Stromal cell of bone marrow (primary cell): ENCODE results near the gene SYNDIG1.

Experiments
- DNase-seq: peaks from one replicate; pipeline ENCODE4 v3.0.0-alpha.2; 2012; ENCODE audit warnings: low read depth

SYNDIG1 gene

DNA sequence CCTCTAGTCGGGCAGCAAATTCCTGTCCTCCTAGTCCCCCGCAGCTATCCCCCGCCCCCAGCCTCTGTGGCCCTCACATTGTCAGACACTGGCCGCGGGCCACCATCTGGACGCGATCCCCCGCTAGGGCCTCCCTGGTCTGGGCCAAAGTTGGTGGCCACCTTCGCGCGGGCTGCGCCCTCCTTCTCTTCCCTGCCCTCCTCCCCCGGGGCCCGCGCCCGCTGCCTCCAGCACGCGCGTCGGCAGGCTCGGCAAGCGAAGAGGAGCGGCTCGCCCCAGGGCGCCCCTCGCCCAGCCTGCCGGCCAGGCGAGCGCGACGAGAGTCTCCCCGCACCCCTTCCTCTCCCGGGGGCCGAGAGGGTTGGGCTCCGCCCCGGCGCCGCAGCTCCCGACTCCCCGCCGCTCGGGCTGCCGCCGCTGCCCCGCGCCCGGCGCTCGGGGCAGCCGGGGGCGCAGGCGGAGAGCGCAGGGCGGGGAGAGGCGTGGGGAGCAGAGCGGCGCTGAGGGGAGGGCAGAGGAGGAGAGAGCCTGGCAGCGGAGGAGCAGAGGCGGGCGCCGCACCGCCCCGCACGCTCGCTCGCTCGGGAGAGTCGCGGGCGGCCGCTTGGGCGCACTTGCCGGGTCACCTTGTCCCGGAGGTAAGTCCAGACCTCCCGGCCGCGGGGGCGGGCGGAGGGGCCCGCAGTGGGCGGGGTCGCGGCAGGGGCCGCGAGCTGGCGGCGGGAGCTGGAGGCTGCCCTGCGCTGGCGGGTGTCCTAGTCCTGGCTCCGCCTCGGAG lies at the start of gene SYNDIG1:
Gene SYNDIG1, plus strand, starts transcription at position 514 of the 778 bp plus-strand sequence. CDS start 73,469 bp downstream, outside the sequence.
- no peak for DNase-seq

DNA sequence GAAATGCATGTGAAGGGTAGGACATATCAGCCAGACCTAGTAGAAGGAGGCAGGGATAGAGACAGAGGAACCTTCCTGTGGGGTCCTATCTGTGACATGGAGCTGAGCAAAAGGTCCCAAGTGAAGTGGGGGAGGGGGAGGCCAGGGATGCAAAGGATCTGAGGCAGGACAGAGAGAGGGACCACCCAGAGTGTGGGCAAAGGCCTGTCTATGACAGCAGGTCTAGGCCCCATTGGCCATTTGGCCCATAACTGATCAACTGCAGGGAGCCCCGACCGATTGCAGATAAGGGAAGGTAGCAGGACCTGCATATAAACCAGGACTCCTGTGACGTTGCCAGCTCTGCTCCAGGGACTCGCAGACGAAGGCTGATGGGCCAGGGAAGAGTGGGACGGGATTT lies 49.6 kb upstream of the SYNDIG1 start:
- no peak for DNase-seq

DNA sequence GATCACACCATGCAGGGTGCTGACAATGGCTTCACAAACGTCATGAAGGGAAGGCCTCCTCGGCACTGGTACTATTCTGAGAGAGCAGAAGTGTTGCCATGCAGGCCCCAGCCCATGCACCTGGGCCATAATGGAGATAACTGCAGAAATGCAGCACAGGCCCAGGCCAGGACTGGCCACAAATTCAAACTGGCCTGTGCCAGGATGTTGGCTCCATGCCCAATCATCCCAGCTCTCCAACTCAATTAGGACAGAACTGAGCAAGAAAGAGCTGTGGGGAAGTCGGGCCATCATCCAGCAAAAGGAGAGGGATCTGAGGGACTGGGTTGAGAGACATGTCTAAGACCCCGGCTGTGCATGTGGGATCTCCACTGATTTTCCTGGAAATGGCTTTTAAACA lies 48.9 kb upstream of the SYNDIG1 start:
- DNase-seq = no peak

DNA sequence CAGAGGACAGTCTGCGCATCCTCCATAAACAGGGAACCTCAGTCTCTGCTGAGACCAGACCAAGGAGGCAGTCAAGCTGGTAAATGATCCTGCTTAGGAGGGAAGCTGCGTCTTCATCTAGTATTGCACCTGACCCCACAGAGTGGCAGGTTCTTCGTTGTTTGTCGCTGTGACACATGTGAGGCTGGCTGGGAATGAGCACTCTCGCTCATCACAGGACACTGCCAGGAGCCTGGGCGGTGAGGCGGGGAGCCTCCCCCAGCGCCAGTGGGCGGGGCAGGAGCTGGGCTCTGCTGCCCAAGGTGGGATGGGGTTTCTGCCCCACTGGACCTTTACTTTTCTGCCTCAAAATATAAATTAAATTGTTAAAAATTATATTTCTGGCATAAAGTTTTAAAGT lies 48.4 kb upstream of the SYNDIG1 start:
- no peak for DNase-seq

DNA sequence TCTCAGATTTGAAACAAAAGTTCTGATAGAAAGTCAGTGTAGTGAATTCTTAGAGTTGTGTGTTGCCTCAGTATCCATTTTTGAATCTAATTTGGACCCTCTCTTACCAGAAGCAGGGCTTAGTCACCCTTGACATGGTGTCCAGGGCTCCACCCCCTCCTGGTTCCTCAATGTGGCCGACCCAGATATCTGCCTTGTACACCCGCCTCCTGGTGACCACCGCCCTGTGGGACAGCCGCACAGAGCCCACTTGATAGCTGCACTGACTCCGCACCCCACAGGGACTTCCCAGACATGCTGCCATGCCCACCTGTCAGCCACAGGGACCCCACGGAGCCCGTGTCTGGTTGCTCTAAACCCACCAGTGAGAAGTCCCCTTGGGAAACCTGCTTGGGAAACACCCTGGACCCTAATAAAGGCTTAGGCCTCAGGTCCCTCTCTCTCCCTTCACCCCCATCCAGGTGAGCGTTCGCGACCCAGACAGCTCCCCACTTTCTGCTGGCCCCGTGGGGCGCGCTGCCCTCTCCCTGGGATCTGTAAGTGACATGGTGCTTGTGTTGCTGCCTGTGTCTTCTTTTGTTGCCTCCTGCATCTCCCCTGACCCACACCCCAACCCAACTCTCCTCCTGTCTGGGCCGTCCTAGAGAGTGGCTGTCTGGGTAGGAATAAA lies 47.2 kb upstream of the SYNDIG1 start:
- DNase-seq = no peak

DNA sequence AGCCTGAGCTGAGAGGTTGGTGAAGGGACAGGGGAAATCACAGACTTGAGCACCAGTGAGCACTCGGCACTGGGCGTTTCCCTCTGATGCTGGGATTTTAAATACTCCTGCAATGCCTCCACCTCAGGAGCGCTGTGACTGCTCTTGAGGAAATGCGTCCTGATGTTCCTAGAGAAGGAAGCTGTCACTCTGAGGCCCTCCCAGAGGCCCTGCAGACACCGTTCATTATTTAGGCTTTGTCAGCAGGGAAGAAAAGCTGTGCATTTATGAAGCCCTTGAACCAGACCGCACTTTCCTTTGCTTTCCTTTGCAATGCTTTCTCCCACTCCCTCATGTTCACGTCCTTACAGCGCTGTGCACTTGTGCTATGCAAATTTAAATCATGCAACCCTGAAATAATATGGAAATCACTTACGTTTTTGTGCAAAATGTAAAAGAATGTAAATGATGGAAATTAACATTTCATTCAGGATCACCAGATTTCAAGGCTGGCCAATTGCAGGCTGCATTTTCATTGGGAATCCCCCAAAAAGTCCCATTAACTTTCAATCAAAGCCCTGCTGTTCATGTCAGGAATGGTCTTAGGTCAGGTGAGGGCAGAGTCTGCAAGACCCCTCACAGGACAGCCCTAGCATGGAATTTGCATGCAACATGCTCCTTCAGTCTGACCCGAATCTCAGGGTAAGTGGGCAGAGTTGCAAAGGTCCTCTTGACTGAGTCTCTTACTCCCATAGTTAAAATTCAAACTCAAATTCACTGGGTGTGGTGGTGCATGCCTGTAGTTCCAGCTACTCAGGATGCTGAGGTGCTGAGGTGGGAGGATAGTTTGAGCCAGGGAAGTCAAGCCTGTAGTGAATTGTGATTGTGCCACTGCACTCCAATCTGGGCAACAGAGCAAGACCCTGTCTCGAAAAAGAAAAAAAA lies 45.8 kb upstream of the SYNDIG1 start:
- no peak for DNase-seq

DNA sequence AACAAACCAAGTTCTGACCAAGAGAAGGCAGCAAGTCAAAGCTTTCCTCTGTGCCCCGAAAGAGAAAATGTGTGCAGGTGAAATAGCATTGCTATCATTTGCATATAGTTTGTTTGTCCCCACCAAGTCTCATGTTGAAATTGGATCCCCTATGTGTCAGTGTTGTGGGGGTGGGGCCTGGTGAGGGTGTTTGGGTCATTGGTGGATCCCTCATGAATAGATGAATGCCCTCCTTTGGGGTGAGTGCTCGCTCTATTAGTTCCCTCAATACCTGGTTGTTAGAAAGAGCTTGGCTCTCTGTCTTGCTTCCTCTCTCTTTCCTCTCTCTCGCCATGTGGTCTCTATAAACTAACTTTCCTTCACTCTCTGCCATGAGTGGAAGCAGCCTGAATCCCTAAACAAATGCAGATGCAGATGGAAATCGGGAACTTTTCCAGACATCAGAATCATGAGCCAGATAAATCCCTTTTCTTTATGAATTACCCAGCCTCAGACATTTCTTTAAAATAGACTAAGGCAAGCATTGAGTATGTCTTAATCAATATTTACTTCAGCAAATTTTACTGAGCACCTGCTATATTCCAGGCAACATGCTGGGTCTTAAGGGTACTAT lies 43.8 kb upstream of the SYNDIG1 start:
- DNase-seq = no peak

DNA sequence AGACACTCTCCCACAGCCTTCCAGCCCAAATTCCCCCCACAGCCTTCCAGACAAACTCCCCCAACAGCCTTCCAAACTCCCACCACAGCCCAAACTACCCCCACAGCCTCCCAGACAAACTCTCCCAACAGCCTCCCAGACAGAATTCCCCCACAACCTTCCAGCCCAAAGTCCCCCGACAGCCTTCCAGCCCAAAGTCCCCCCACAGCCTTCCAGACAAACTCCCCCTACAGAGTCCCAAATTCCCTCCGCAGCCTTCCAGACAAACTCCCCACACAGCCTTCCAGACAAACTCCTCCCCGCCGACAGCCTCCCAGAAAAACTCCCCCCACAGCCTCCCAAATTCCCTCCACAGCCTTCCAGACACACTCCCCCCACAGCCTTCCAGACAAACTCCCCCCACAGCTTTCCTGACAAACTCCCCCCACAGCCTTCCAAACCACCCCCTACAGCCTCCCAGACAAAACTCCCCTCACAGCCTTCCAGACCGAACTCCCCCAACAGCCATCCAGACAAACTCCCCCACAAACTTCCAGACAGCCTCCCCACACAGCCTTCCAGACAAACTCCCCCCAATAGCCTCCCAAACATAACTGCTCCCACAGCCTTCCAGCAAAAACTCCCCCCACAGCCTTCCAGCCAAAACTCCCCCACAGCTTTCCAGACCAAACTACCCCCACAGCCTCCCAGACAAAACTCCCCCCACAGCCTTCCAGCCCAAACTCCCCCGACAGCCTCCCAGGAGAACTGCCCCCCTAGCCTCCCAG lies 38.0 kb upstream of the SYNDIG1 start:
- no peak for DNase-seq

DNA sequence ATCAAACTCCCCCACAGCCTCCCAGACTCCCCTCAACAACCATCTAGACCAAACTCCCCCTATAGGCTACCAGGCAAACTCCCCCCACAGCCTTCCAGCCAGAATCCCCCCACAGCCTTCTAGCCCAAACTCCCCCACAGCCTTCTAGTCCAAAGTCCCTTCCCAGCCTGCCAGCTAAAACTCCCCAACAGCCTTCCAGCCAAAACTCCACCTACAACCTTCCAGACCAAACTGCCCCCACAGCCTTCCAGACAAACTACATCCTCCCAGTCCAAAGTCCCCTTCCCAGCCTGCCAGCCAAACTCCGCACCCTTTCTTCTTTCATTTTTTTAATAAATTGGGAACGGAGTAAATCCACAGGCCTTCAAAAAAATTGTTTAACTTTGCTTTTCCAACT lies 37.4 kb upstream of the SYNDIG1 start:
- no peak for DNase-seq

DNA sequence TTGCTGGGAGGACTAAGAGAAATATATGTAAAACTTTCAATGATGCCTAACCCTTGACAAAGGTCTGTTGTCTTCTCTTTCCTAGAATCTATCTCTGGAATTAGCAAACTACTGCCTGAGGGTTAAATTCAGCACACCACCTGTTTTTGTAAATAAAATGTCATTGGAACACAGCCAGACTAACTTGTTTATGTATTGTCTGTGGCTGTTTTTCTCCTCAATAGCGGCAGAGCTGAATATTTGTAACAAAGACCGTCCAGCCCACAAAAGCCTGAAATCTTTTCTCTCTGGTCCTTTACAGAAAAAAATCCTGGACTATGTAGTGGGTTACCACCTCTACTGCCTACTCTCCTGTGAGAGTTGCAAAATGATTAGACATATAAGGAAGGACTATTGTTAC lies 33.3 kb upstream of the SYNDIG1 start:
- no peak for DNase-seq

DNA sequence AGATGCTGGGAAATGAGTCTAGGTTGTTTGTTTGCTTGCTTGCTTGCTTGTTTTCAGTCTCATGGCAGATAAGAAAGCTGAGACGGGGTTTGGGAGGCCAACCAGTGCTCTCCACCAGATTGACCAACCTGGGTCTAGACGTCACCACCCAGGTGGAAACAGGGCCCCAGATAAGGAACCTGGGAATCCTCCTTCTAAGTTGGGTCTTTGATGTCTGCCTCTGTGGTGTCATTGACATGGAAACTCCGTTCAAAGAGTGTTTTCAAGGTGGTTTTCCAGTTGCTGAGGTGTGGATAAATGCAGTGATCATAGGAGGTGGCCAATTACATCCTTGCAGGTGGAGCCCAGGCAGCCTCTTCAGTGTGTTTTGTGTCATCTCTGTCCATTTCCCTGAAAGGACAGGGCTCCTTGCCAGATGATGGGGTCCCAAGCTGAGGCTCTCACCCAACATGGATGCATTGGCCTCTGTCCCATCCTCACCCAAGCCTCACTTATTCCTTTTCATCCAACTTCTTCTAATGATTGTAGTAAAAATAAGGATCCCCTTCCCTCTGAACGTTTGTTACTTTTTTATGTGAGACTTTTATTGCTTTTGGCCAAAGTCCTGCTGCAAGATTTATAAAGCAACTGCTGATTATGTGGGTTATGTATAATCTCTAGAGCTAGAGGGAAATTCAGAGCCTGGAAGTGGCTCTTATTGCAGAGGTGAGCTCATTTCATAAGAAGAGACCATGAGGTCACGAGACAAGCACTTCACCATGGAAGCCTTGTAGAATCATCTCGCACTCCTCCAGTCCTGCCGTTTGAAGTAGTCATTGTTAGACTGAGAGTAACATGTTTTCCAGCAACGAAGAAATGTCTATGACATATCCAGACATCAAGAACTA lies 32.0 kb upstream of the SYNDIG1 start:
- no peak for DNase-seq

DNA sequence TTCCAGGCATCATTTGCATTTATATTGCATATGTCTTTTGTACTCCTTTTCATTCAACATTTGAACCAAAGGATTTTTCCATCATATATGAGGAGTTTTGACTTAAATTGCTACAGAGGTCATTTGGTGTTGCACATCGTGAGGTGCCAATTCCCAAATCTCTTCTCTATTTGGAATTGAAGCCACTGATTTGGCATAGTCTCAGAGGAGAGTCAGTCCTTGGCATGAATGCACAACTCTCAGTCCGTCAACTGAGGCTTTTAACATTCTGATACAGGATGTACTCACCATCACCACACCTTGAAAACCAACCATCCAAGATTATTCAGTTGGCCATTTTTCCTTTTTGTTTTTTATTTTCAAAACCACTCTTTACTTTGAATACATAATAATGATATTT lies 31.1 kb upstream of the SYNDIG1 start:
- no peak for DNase-seq

DNA sequence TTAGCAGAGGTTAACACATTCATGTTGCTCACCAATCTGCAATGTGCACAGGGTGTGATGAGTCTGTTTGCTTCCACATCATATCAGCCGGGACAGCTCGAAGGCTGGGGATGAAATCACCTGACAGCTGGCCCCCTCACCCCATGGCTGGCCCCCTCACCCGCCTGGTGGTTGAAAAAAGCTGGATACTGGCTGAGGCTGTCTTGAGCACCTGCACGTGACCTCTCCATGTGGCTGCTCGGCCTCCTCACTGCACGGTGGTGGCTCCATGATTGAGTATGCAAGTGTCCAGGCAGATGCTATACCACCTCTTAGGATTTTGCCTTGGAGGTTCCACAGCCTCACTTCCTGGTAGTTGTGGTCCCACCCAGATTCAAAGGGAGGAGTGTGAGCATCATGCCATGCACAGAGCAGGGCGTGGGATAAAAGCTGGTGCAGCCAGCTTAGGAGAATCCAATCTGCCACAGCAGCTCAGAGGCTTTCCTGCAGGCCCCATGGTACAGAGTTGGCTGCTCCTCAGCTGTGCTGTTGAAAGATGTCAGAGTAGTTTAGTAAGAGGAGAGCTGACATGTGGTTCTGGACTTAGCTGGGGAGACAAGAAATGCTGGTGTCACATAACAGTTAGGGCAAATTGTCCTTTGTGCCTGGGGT lies 29.6 kb upstream of the SYNDIG1 start:
- no peak for DNase-seq

DNA sequence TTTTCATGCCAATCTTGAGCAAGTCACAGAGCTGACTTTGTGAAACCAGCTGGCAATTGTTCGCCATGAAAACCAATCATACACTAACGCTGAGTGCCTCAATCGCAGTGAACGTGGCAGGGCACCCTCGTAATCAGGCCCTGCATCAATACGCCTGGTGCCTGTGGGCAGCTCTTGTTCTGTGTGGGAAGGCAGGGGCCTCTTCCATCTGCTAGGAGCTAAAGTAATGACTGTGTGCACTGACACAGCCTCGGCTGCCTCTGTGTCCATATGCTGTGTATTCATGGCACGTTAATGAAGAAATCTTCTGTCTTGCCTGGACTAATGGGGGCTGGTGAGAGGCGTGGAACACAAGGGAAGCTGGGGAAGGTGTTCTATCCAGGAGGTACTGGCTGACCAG lies 27.8 kb upstream of the SYNDIG1 start:
- DNase-seq = no peak

DNA sequence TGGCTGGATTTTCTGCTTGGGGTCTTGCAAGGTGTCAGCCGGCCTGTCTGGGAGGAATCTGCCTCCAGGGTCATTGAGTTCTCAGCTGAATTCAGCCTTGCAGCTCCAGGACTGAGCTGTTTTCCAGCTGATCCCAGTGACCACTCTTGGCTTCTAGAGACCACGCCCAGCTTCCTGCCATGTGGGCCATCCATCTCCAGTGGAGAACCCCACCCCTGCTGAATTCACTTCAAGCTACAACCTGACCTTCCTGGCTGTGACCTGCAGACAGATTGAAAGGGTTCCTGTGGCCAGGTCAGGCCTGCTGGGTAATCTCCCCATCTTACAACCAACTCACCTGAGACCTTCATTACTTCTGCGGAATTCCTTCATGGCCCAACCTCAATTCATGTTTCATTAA lies 26.5 kb upstream of the SYNDIG1 start:
- no peak for DNase-seq

DNA sequence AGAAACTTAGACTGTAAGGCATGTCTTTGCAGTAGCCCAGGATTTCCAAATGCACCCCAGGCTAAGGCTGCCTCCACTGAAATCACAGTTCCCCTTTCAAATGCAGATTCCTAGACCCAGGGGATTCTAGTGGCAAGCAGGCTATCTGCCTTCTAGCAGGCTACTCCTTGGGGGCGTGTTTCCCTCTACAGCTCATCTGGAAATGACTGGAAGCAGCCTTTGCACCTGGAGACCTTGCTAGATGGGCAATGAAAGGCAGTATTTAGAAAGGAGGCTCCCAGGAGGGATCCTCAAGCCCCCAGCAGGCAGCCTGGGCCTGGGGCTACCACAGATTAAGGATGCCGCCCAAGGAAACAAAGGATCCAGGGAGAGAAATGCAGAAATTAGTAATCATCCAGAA lies 26.0 kb upstream of the SYNDIG1 start:
- no peak for DNase-seq

DNA sequence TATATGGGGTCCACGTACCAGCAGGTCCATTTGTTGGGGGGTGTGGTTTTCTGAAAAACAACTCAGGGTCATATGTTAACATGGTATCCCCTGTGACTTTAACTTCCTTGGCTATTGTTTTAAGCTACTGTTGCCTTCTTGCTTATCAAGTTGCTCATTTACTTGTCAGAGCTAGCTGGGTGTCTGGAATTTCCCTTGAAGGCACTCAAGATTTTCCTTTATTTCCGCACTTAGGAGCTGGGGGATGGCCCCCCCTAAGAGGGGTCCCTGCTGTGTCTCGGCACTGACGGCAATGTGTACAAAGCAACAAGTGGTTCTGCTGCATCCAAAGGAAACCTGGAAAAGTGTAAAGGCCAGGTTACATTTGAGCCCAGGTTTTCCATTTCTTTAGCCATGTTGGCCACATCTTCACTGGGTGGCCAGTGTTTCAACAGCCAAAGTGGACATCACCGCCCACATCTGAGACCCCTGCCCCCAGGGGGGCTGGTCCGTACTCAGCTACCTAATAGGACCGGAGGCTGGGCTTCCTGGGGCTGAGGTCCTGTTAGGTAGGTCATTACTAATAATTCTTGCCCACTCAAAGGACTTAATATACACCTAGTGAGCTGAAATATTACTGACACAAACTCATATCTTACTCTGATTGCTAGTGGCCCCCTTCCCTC lies 24.8 kb upstream of the SYNDIG1 start:
- DNase-seq = no peak

DNA sequence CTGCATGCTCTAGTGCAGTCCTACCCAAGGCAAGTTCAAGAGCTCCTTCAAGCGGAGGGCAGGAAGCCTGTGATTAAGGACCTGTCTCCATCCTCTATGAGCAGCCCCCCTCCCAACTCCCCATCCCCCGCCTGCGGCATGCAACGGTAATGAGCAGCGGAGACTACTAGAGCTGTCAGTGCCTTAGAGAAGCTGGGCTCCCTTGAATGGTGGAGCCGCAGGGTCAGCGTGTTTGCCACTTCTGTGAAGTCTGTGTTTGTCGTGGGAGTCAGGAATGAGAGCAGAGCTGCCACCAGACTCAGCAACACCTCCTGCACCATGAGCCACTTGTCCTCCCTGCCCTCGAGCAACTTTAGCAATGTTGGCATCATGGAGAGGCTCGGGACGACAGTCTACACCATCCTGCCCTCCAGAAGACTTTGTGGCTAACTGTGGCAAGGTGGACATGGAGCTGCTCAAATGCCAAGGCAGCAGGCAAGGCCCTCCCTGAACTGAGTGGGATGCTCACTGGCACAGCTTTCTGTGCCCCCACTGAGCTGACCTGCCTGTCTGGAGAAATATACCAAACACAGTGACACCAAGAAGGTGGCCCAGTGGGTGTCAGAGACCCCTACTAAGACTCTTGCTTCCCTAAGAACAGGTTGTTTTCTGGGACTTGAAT lies 23.8 kb upstream of the SYNDIG1 start:
- no peak for DNase-seq

DNA sequence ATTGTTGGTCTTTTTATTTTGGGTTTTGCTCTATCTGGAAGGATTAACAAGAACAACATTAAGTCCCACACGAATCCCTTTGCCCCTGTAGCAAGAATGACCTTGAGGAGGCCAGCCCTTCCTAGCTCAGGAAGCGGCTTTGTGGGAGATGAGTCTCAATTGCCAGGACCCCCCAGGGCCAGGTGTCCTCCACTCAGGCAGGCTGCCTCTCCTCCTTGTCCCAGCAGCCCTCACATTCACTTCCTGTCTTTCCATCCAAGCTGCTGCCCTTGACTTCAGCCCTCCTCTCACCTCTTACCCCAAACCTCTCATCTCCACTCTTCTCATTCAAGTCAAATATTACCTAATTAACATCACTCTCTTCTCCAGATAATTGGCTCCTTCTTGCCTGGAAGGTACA lies 22.6 kb upstream of the SYNDIG1 start:
- no peak for DNase-seq
